Right lobe of liver (tissue), 6 donors: ENCODE results near the gene DDRGK1. TPM values are rescaled to one million over a fixed set of nuclear protein-coding genes. Genes with fewer than 3 reads are reported as not detected.

ENCODE experiments used
- ATAC-seq, 4 donors: fragments of 200-7000 bp; cut with Tn5 transposase; one replicate each; pipeline ENCODE4 v1.9.1; 2020; ENCODE audit warnings: mild to moderate bottlenecking in 4 of 4, moderate library complexity in 4 of 4
- DNase-seq, 3 donors: peaks; one replicate each; pipeline ENCODE4 v3.0.0-alpha.2; 2020
- H3K27ac ChIP-seq, 3 donors: fragments of 200-600 bp; one replicate each; pipeline ENCODE4 v1.8.0; 2022
- H3K27me3 ChIP-seq, 2 donors: fragments of 200-600 bp; one replicate each; pipeline ENCODE4 v1.8.0; 2022
- H3K36me3 ChIP-seq, 4 donors: fragments of 200-600 bp; sonication (generic) in 1 of 4; one replicate each; pipeline versions ENCODE4 v1.5.1 to v1.8.0; 2017 to 2022; ENCODE audit warnings: control low read depth in 1 of 4
- H3K4me1 ChIP-seq, 4 donors: fragments of 200-600 bp; sonication (generic) in 1 of 4; one replicate each; pipeline versions ENCODE4 v1.5.1 to v1.8.0; 2017 to 2022; ENCODE audit warnings: control low read depth in 1 of 4
- H3K4me3 ChIP-seq, 3 donors: fragments of 200-600 bp; one replicate each; pipeline ENCODE4 v1.8.0; 2022
- H3K9me3 ChIP-seq, 4 donors: fragments of 200-600 bp; sonication (generic) in 1 of 4; one replicate each; pipeline versions ENCODE4 v1.5.1 to v1.8.0; 2017 to 2022; ENCODE audit warnings: control low read depth in 1 of 4
- POLR2A ChIP-seq: fragments of 450-650 bp; IDR thresholded peaks from one replicate; pipeline ENCODE4 v1.6.1; 2017; ENCODE audit warnings: antibody characterized with exemption, mild to moderate bottlenecking
- WGBS: methylation state at CpG from one replicate; pipeline ENCODE4 v1.1.6; 2018; ENCODE audit warnings: low coverage, low lambda C conversion rate; ENCODE audit not compliant: insufficient coverage; ENCODE audit errors: missing lambda C conversion rate; 5-methylcytosine and 5-hydroxymethylcytosine counted together
- intact Hi-C, 2 donors: fragments of 100-400 bp; cut with DNase I; formaldehyde crosslinking; loops; one replicate each; pipeline versions ENCODE4 v1.11.2 to v1.14.1; 2022
- total RNA-seq, 6 experiments: library from RNA; depleted of rRNA in 2 of 6; stranded (reverse); fragments of >200 nt in 2 of 6; fragmentation: NEBNext Ultra II Directional in 3 of 6; extraction: Animal tissue kit (Norgen Biotek cat#: 25700) in 3 of 6; gene quantifications; one replicate each; pipeline versions ENCODE4 v1.1.0 to v1.2.4, GENCODE V29; 2016 to 2023
- TF ChIP-seq, protein P1 (sequence below), 4 donors: fragments of 200-600 bp in 3 of 4; fragments of 450-650 bp in 1 of 4; IDR thresholded peaks; one replicate each; pipeline versions ENCODE4 v1.5.1 to v1.8.0; 2016 to 2022; ENCODE audit warnings: antibody characterized with exemption in 4 of 4, mild to moderate bottlenecking in 2 of 4
- donor health status: DM: no; HTN: yes; CAD: no.
- donor health status: DM: no; HTN: no; CAD: no.
- donor health status: DM: no; HTN: no; CAD: no.
- donor health status: DM: no; HTN: yes; CAD: no.
- donor health status: DM: no; HTN: yes; CAD: no.

DDRGK1 gene
- total RNA-seq, 6 experiments from 2014 or later: 55.0 to 76.1 (median 60.1) TPM

DNA sequence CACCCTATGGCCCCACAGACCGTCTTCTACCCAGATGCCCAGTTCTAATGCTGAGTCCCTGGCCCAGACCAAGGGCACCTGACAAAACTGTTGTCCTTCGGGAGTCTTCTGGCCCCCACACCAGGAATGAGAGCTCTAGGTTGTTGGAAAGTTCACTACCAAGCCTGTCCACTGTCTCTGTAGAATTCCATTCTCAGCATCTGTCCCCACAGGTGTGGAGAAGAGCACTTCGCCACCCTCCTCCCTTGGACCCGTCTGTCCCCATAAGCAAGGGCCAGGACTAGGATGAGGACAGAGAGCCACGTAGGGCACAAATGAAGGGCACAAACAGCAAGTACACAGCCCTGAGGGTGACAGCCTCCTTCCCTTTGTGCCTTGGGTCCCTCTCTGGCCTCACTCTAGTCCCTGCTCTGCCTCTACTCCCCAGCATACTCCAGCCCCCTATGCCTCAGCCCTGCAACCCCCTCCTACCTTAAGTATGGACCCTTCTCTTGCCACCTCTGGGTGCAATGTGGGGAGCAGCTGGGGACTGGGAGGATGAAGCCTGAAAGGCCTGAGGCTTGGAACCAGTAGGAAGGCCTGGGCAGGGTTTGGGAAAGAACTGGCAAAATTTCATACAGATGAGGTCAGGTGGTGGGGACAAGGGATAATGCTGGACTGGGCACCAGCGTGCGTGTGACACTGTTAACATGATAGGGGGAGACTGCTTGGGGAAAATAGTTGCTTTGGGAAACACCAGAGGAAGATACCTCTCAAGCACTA, 35.5 kb downstream of the DDRGK1 start:
- Histone ChIP-seq H3K36me3 (no peaks in the 10 kb centered on the region), H3K27me3 (no peaks in the 10 kb centered on the region)

DNA sequence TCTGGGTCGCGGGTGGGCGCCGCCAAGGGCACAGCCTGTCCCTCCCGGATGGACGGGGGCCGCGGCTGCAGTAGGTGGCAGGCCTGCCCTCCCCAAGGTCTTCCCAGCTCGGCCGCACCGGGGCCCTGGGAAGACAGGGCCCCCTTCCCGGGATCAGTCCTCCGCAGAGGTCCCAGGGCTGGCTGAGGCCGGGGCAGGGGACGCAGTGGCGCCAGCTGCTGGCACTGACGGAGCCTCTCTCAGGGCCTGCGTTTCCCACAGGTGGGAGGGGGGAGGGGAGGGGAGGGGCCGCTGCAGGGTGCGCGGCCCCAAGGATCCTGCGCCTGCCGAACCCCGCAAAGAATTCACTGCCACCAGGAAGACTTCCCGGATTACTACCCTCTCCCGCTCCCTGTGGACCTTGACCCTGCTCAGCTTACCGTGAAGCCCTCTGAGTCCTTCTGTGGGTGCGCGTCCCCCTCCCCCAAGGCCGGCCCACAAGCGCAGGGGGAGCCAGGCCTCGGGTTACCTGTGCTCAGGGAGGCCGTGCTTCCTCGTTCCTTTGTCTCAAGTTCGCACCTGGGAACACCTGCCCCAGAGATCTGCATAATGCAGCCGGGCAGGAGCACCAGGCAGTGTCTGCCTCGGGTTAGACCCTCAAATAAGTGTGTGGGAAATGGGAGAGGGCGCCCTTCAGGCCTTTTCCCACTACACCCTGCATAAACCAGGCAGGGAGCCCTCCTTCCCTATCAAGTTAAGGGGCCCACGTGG, 36.2 kb downstream of the DDRGK1 start:
- intact Hi-C loops: no loop called here
- H3K27me3 ChIP-seq: no peaks in the 10 kb centered on the region
- peak in 3 of 4 donors; percentile 10 to 34 (median 19) for ATAC-seq
- TF ChIP-seq POLR2A: no peak
- TF ChIP-seq, protein P1, sequence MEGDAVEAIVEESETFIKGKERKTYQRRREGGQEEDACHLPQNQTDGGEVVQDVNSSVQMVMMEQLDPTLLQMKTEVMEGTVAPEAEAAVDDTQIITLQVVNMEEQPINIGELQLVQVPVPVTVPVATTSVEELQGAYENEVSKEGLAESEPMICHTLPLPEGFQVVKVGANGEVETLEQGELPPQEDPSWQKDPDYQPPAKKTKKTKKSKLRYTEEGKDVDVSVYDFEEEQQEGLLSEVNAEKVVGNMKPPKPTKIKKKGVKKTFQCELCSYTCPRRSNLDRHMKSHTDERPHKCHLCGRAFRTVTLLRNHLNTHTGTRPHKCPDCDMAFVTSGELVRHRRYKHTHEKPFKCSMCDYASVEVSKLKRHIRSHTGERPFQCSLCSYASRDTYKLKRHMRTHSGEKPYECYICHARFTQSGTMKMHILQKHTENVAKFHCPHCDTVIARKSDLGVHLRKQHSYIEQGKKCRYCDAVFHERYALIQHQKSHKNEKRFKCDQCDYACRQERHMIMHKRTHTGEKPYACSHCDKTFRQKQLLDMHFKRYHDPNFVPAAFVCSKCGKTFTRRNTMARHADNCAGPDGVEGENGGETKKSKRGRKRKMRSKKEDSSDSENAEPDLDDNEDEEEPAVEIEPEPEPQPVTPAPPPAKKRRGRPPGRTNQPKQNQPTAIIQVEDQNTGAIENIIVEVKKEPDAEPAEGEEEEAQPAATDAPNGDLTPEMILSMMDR (IDR thresholded peaks at IDR 0.05): no peak
- H3K4me3 ChIP-seq: peak overlapping the region in 1 of 3 donors; percentile 29
- H3K36me3 ChIP-seq: no peaks in the 10 kb centered on the region
- DNase-seq: peak in 1 of 3 donors; percentile 40
- H3K27ac ChIP-seq: no peak overlapping the region
- no peaks in the 10 kb centered on the region for H3K9me3 ChIP-seq
- H3K4me1 ChIP-seq: peaks cover 0 to 3% (median 0%) of the 10 kb centered on the region in 4 donors
- WGBS: 32% methylated on average over 14 of the region's 39 CpGs

More for the DNA sequence above, 35.5 kb downstream of the DDRGK1 start:
- Histone ChIP-seq H3K27ac (no peak overlapping the region), H3K4me3 (no peak overlapping the region), H3K4me1 (peaks cover 0 to 3% (median 0%) of the 10 kb centered on the region in 4 donors), H3K9me3 (no peaks in the 10 kb centered on the region)
- ATAC-seq (no peak), DNase-seq (peak in 1 of 3 donors; percentile 34)
- no peak for TF ChIP-seq POLR2A
- TF ChIP-seq, protein P1 (IDR thresholded peaks at IDR 0.05): no peak
- intact Hi-C loops: no loop called here
- WGBS: 87% methylated on average over 3 of the region's 7 CpGs

DNA sequence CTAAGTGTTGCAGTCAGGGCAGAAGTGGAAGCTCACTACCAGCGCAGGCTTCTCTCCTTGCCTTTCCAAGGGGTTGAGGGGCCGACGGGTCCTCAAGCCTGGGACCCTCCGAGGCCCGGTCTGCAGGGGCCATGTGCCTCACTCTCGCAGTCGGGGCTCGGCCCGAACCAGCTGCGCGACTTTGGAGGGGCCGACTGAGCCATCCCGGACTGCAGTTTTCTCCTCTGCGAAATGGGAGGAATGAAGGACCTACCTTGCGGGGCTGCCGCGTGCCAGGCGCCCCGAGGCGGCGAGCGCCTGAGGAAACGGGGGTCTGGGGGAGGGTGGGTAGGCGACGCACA, 36.8 kb downstream of the DDRGK1 start:
- peak in 1 of 3 donors; percentile 25 for DNase-seq
- TF ChIP-seq, protein P1 (IDR thresholded peaks at IDR 0.05): no peak
- no peak for TF ChIP-seq POLR2A
- peak overlapping the region in 1 of 3 donors; percentile 29 for H3K4me3 ChIP-seq

DNA sequence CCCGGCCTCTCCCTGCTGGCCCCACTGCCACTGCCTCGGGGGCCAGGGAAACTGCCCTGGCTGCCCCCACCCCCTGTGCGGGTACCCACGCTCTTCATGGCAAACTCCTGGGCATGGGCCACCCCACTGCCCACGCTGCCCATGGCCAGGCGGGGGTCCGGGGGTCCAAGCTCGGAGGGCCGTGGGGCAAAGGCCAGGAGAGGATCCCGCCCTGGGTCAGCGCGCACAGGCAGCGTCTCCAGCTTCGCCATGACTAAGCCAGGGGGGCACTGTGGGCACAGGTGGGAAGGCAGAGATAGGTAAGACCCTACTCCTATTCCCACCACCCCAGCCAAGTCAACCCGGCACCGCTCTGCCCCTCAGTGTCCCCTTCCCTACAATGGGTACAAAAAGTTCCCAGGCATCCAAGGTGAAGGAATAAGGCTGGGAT, 37.6 kb downstream of the DDRGK1 start:
- Histone ChIP-seq H3K27ac (no peak overlapping the region), H3K36me3 (no peaks in the 10 kb centered on the region), H3K27me3 (no peaks in the 10 kb centered on the region), H3K9me3 (no peaks in the 10 kb centered on the region), H3K4me1 (peaks cover 0 to 3% (median 0%) of the 10 kb centered on the region in 4 donors), H3K4me3 (no peak overlapping the region)
- ATAC-seq (no peak), DNase-seq (no peak)
- no CpG with 5 or more reads among the region's 16 CpGs for WGBS
- intact Hi-C loops: no loop called here
- TF ChIP-seq, protein P1 (IDR thresholded peaks at IDR 0.05): no peak
- TF ChIP-seq POLR2A: no peak

More for the DNA sequence above, 36.8 kb downstream of the DDRGK1 start:
- H3K4me1 ChIP-seq: peaks cover 0 to 3% (median 0%) of the 10 kb centered on the region in 4 donors
- intact Hi-C loops: no loop called here
- H3K27ac ChIP-seq: no peak overlapping the region
- ATAC-seq: no peak
- H3K9me3 ChIP-seq: no peaks in the 10 kb centered on the region
- no CpG with 5 or more reads among the region's 25 CpGs for WGBS
- H3K36me3 ChIP-seq: no peaks in the 10 kb centered on the region
- no peaks in the 10 kb centered on the region for H3K27me3 ChIP-seq
